ENCODE results near the gene ITGB3.

DNA sequence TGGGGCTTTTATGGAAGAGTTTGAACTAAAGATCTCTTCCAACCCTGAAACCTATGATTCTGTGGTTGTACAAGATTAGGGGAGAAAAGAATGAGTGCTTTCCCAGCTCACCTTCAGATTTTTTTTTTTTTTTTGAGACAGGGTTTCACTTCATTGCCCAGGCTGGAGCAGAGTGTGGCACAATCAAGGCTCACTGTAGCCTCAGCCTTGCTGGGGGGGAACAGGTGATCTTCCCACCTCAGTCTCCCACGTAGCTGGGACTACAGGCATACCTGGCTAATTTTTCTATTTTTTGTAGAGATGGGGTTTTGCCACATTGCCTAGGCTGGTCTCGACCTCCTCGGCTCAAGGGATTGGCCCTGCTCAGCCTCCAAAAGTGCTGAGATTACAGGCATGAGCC lies 21.8 kb upstream of the ITGB3 start:
- TF ChIP-seq SUZ12 (IDR thresholded peaks at IDR 0.05; ENCODE audit: extremely low read depth, insufficient read depth, insufficient read length) (no peak), ZNF274 (IDR thresholded peaks at IDR 0.05; ENCODE audit: low read depth, low read length) (no peak)

Data from NT2/D1 (cell line).